Tibial artery (tissue), 4 donors: ENCODE results near the gene CLBA1.

Source experiments
- DNase-seq, 2 donors: peaks; one replicate each; pipeline ENCODE4 v3.0.0-alpha.2; 2019
- H3K27ac ChIP-seq, 2 donors: fragments of 200-600 bp; sonication (generic) in 1 of 2; 1 replicate in 1 of 2; 2 replicates in 1 of 2; pipeline ENCODE4 v1.5.1; 2018 to 2019; ENCODE audit warnings: mild to moderate bottlenecking in 1 of 2
- H3K27me3 ChIP-seq, 2 donors: fragments of 200-600 bp; sonication (generic) in 1 of 2; one replicate each; pipeline versions ENCODE4 v1.5.1 to v1.6.0; 2016 to 2019
- H3K36me3 ChIP-seq, 3 donors: fragments of 200-600 bp; sonication (generic) in 2 of 3; one replicate each; pipeline ENCODE4 v1.5.1; 2016 to 2019; ENCODE audit warnings: mild to moderate bottlenecking in 2 of 3
- H3K4me1 ChIP-seq, 4 donors: fragments of 200-600 bp; sonication (generic) in 2 of 4; 1 replicate in 3 of 4; 2 replicates in 1 of 4; pipeline ENCODE4 v1.5.1; 2016 to 2019
- H3K4me3 ChIP-seq, 2 donors: fragments of 200-600 bp; sonication (generic) in 1 of 2; 1 replicate in 1 of 2; 2 replicates in 1 of 2; pipeline ENCODE4 v1.5.1; 2018 to 2019; ENCODE audit warnings: mild to moderate bottlenecking in 2 of 2
- H3K9me3 ChIP-seq, 3 donors: fragments of 200-600 bp; sonication (generic) in 1 of 3; one replicate each; pipeline ENCODE4 v1.5.1; 2016 to 2019
- intact Hi-C: fragments of 100-400 bp; cut with DNase I; formaldehyde crosslinking; loops from one replicate; pipeline ENCODE4 v1.15.0; 2023; ENCODE audit warnings: low total_unique reads
- TF ChIP-seq, protein P1 (sequence below), 2 experiments: fragments of 200-600 bp in 1 of 2; fragments of 450-650 bp in 1 of 2; IDR thresholded peaks; one replicate each; pipeline ENCODE4 v1.5.1; 2017 to 2019; ENCODE audit warnings: antibody characterized with exemption in 2 of 2, mild to moderate bottlenecking in 1 of 2, moderate library complexity in 1 of 2

The CLBA1 gene

DNA sequence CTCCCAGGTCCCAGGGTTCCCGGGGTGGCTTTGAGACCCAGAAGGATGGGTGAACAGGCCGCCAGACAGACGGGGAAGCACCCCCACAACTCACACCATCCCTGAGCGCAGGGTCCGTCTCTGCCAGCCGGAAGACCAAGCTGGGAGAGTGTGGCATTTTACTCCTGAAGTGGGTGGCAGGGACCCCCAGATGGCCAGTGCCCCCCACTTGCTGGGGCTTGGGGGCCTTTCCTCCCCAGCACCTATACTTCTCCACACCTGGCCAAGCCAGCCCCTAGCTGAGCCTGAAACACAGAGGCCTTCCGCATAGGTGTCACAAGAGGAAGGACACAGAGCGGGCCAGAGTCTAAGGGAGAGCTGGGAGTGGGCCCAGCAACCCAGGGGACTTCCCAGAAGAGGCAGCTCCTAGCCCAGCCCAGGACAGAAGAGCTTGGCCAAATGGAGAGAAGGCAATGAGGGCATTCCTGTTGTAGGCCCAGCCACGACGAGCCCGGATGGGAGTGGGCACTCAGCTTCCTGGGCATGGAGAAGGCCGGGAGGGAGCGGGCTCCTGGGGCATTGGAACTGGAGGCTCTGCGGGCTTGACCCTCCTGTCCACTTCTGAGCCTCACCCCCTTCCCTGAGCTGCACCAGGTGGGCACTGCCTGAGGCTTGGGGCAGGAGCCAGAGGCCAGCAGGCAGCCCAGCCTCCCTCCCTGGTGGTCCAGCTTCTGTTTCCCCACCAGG lies 10.8 kb upstream of the CLBA1 start:
- no peaks in the 10 kb centered on the region for H3K9me3 ChIP-seq
- peak overlapping the region; percentile 93 to 97 for H3K27ac ChIP-seq
- peak in 1 of 2 donors; percentile 65 for DNase-seq
- no peak overlapping the region for H3K4me3 ChIP-seq
- intact Hi-C loops = loop anchor here (5.0 to 10.0 kb wide), 2 partner anchors 47 to 110 kb away; partner anchors contain the start of genes CDCA4 and CEP170B
- H3K4me1 ChIP-seq = peaks cover 7 to 93% (median 85%) of the 10 kb centered on the region in 4 donors
- H3K36me3 ChIP-seq = no peaks in the 10 kb centered on the region
- TF ChIP-seq, protein P1, sequence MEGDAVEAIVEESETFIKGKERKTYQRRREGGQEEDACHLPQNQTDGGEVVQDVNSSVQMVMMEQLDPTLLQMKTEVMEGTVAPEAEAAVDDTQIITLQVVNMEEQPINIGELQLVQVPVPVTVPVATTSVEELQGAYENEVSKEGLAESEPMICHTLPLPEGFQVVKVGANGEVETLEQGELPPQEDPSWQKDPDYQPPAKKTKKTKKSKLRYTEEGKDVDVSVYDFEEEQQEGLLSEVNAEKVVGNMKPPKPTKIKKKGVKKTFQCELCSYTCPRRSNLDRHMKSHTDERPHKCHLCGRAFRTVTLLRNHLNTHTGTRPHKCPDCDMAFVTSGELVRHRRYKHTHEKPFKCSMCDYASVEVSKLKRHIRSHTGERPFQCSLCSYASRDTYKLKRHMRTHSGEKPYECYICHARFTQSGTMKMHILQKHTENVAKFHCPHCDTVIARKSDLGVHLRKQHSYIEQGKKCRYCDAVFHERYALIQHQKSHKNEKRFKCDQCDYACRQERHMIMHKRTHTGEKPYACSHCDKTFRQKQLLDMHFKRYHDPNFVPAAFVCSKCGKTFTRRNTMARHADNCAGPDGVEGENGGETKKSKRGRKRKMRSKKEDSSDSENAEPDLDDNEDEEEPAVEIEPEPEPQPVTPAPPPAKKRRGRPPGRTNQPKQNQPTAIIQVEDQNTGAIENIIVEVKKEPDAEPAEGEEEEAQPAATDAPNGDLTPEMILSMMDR (IDR thresholded peaks at IDR 0.05) = no peak
- H3K27me3 ChIP-seq = no peaks in the 10 kb centered on the region

DNA sequence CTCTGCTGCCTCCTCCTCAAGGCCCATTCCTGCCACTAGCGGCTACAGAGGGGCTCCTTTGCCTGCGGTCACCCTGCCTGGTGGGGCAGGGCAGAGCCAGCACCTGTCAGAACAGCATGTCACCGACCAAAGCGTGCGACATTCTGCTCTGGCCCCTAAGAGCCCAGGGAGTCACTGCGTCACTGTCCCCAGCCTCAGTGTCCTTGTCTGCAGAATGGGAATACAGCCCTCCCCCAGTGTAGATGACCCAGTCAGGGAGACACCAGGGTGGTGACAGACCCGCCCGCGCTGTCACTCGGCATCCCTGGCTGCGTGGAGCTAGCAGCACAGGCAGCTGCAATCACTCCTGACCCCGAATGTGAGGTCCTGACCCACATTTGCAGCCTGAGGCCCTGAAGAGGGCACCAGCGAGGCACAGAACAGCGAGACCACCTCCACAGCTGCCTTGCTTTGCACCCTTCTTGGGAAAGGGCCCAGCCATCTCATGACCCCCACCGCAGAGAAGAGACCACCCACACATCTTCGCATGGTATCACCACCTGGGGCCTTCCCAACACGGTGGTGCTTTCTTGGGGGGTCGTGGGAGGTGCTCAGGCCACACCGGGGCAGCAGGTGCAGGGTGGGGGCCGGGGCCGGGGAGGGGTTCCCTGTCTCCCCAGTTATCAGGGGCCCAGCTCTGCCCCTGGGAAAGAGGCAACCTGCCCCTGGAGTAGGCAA lies 9.9 kb upstream of the CLBA1 start:
- no peaks in the 10 kb centered on the region for H3K27me3 ChIP-seq
- intact Hi-C loops = loop anchor here (2.0 to 10.0 kb wide), 3 partner anchors 47 to 111 kb away; partner anchors contain the start of genes CDCA4 and CEP170B
- H3K27ac ChIP-seq = peak overlapping the region; percentile 93 to 97
- no peaks in the 10 kb centered on the region for H3K9me3 ChIP-seq
- H3K4me3 ChIP-seq = no peak overlapping the region
- TF ChIP-seq, protein P1 (IDR thresholded peaks at IDR 0.05) = no peak
- no peak for DNase-seq
- peaks cover 7 to 91% (median 80%) of the 10 kb centered on the region in 4 donors for H3K4me1 ChIP-seq
- no peaks in the 10 kb centered on the region for H3K36me3 ChIP-seq

DNA sequence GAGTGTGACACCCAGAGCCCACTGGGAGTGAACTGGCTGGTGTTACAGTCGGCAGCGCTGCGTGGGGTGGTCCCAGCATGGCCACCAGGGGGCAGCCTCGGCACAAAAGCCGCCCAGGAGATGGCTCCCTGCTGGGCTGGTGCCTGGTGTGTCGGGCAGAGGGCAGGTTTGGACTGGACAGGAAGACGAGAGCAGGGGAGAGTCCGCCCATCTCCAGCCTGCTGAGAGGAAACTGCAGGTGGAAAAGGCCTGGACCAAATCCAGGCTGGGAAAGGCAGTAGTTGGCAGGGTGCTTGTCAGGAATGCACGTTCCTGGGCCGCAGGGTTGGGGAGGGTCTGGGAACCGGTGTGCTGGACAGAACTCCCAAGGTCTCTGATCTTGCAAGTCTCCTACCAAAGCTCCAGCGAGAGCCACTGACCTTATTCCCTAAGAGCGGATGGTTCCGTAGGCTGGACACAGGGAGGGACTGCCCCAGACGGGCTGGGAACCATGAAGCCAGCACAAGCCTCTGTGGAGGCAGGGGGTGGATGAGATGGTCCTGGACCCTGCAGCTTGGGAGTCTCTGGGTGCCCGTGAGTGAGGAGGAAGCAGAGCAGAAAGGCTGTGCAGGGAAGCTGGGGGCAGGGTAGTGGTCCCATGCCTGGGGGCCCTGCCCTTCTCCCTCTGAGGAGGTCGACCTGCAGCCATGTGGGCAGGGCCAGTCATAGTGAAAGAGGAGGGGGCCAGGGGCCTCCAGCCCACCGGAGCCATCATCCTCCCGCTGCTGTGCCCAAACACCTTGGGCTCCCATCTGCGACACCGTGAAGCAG lies 9.2 kb upstream of the CLBA1 start:
- peaks cover 7 to 85% (median 73%) of the 10 kb centered on the region in 4 donors for H3K4me1 ChIP-seq
- DNase-seq = peak; percentile 75 to 90
- TF ChIP-seq, protein P1 (IDR thresholded peaks at IDR 0.05) = peak; percentile 83 to 86
- intact Hi-C loops = loop anchor here (2.0 to 10.0 kb wide), 3 partner anchors 46 to 112 kb away; partner anchors contain the start of genes CDCA4 and CEP170B
- H3K27ac ChIP-seq = peak overlapping the region; percentile 93 to 97
- H3K4me3 ChIP-seq = no peak overlapping the region
- H3K27me3 ChIP-seq = no peaks in the 10 kb centered on the region
- H3K9me3 ChIP-seq = no peaks in the 10 kb centered on the region
- H3K36me3 ChIP-seq = no peaks in the 10 kb centered on the region

DNA sequence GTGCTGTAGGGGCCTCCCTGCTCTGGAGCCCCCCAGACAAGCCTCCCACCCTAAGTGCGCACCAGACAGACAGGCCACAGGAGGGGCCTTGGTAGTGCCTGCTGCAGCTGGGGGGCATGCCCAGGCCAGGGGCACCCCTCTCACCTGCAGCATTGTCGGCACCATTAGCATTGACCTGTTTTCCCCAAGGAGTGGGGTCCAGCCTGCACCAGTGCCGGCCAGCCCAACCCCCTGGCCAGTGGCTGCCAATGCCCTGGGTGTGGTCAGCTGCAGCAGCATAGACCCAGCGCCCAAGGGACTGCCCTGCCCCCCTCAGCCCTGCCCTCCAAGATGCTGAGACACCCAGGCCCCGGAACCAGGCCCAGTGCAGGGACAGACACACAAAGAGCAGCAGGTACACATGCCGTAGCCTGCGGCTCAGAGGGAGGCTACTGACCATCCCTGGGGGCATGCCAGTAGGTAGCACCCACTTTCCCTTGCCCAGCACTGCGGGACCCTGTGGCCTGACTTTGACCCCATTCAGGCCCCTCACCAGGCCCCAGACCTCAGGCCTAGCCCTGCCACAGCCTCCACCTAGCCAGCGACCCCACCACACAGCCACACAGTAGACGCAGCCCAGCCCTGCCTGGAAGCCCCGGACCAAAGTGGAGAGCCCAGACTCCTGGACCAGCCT lies 8.4 kb upstream of the CLBA1 start:
- DNase-seq = peak in 1 of 2 donors; percentile 74
- TF ChIP-seq, protein P1 (IDR thresholded peaks at IDR 0.05) = no peak
- H3K27me3 ChIP-seq = no peaks in the 10 kb centered on the region
- no peaks in the 10 kb centered on the region for H3K9me3 ChIP-seq
- peak overlapping the region in 1 of 2 donors; percentile 54 for H3K27ac ChIP-seq
- peaks cover 7 to 78% (median 66%) of the 10 kb centered on the region in 4 donors for H3K4me1 ChIP-seq
- H3K4me3 ChIP-seq = peak overlapping the region; percentile 60 to 64
- no peaks in the 10 kb centered on the region for H3K36me3 ChIP-seq
- intact Hi-C loops = loop anchor here (2.0 to 10.0 kb wide), 3 partner anchors 45 to 112 kb away; partner anchors contain the start of genes CDCA4 and CEP170B
